DND-41 (cell line): ENCODE results near the gene FHDC1.

Experiments used
- ATAC-seq: fragments of 200-7000 bp; cut with Tn5 transposase; 3 replicates; pipeline ENCODE4 v1.9.1; 2021; ENCODE audit warnings: low read depth; ENCODE audit not compliant: insufficient read depth
- DNase-seq: peaks from one replicate; pipeline ENCODE4 v3.0.0-alpha.2; 2020
- H2AFZ ChIP-seq: 2 replicates; pipeline ENCODE4 v1.6.0; 2012; ENCODE audit warnings: low read depth, low read length
- H3K27ac ChIP-seq: 2 replicates; pipeline ENCODE4 v1.5.1; 2012; ENCODE audit warnings: low read length, inconsistent platforms
- H3K27me3 ChIP-seq: fragments of 200-600 bp; sonication (generic); 2 replicates; pipeline ENCODE4 v1.6.0; 2012; ENCODE audit warnings: low read length, mild to moderate bottlenecking, inconsistent platforms; ENCODE audit not compliant: insufficient read depth, poor library complexity
- H3K36me3 ChIP-seq: 2 replicates; pipeline ENCODE4 v1.5.1; 2012; ENCODE audit warnings: low read length, inconsistent platforms; ENCODE audit not compliant: insufficient read depth
- H3K4me1 ChIP-seq: 2 replicates; pipeline ENCODE4 v1.5.1; 2012; ENCODE audit warnings: mild to moderate bottlenecking, low read length; ENCODE audit not compliant: insufficient read depth
- H3K4me2 ChIP-seq: 2 replicates; pipeline ENCODE4 v1.6.0; 2012; ENCODE audit warnings: mild to moderate bottlenecking, moderate library complexity, low read length, inconsistent platforms; ENCODE audit not compliant: insufficient read depth
- H3K4me3 ChIP-seq, 2 experiments: fragments of 200-600 bp in 1 of 2; shearing (Covaris generic) in 1 of 2; 2 replicates each; pipeline ENCODE4 v1.5.1; 2012 to 2016; ENCODE audit warnings: inconsistent platforms in 2 of 2, low read length in 2 of 2, mild to moderate bottlenecking in 2 of 2, low read depth in 1 of 2, moderate library complexity in 1 of 2
- H3K79me2 ChIP-seq: 2 replicates; pipeline ENCODE4 v1.6.0; 2012; ENCODE audit warnings: low read length, inconsistent platforms; ENCODE audit not compliant: insufficient read depth
- H3K9ac ChIP-seq: 2 replicates; pipeline ENCODE4 v1.6.0; 2012; ENCODE audit warnings: low read depth, mild to moderate bottlenecking, inconsistent platforms, low read length, moderate library complexity
- H3K9me3 ChIP-seq: 2 replicates; pipeline ENCODE4 v1.5.1; 2012; ENCODE audit warnings: low read length, moderate library complexity, mild to moderate bottlenecking, inconsistent platforms; ENCODE audit not compliant: insufficient read depth, severe bottlenecking
- H4K20me1 ChIP-seq: 2 replicates; pipeline ENCODE4 v1.6.0; 2012; ENCODE audit warnings: low read length; ENCODE audit not compliant: insufficient read depth
- CTCF ChIP-seq: IDR thresholded peaks from 2 replicates; pipeline ENCODE4 v1.5.1; 2012; ENCODE audit warnings: borderline replicate concordance, low read length, moderate library complexity, mild to moderate bottlenecking; ENCODE audit not compliant: poor library complexity, severe bottlenecking; ENCODE audit errors: extremely low read depth
- EZH2 ChIP-seq: IDR thresholded peaks from 3 replicates; pipeline ENCODE4 v1.6.1; 2012; ENCODE audit warnings: borderline replicate concordance, low read depth, mild to moderate bottlenecking, moderate library complexity, low read length, inconsistent platforms; ENCODE audit not compliant: severe bottlenecking

FHDC1 gene

GRCh38 chr4:152964335-152964734 lies 28.2 kb downstream of the FHDC1 start:
- Histone ChIP-seq H3K4me1 (no peaks in the 10 kb centered on the region), H3K9ac (no peak overlapping the region), H3K9me3 (no peaks in the 10 kb centered on the region), H3K4me3 (no peak overlapping the region), H3K36me3 (no peaks in the 10 kb centered on the region), H3K4me2 (no peak overlapping the region), H3K79me2 (no peaks in the 10 kb centered on the region), H2AFZ (no peak overlapping the region), H3K27ac (no peak overlapping the region), H4K20me1 (no peaks in the 10 kb centered on the region), H3K27me3 (no peaks in the 10 kb centered on the region)
- no peak for DNase-seq
- no peak for TF ChIP-seq CTCF
- no peak for TF ChIP-seq EZH2
- no peak for ATAC-seq

GRCh38 chr4:152965611-152966010 lies 29.5 kb downstream of the FHDC1 start:
- no peaks in the 10 kb centered on the region for H3K9me3 ChIP-seq
- H3K27ac ChIP-seq = no peak overlapping the region
- H3K4me1 ChIP-seq = no peaks in the 10 kb centered on the region
- ATAC-seq (no peak), DNase-seq (no peak)
- H2AFZ ChIP-seq = no peak overlapping the region
- no peak overlapping the region for H3K9ac ChIP-seq
- TF ChIP-seq EZH2 = no peak
- H3K27me3 ChIP-seq = no peaks in the 10 kb centered on the region
- no peak overlapping the region for H3K4me2 ChIP-seq
- H4K20me1 ChIP-seq = no peaks in the 10 kb centered on the region
- H3K4me3 ChIP-seq = no peak overlapping the region
- H3K79me2 ChIP-seq = no peaks in the 10 kb centered on the region
- no peaks in the 10 kb centered on the region for H3K36me3 ChIP-seq

- Histone ChIP-seq H3K27me3 (no peaks in the 10 kb centered on the region), H3K4me1 (no peaks in the 10 kb centered on the region), H3K79me2 (no peaks in the 10 kb centered on the region), H3K4me3 (no peak overlapping the region), H3K9ac (no peak overlapping the region), H2AFZ (no peak overlapping the region), H3K4me2 (no peak overlapping the region), H3K36me3 (no peaks in the 10 kb centered on the region), H3K27ac (no peak overlapping the region), H4K20me1 (no peaks in the 10 kb centered on the region), H3K9me3 (no peaks in the 10 kb centered on the region)
- ATAC-seq = no peak
- TF ChIP-seq CTCF (no peak), EZH2 (no peak)
- no peak for DNase-seq
These were observed 31.8 kb downstream of the FHDC1 start for GRCh38 chr4:152967907-152968306.

GRCh38 chr4:152968806-152969394 lies 32.8 kb downstream of the FHDC1 start:
- Histone ChIP-seq H3K79me2 (no peaks in the 10 kb centered on the region), H3K36me3 (no peaks in the 10 kb centered on the region), H4K20me1 (no peaks in the 10 kb centered on the region), H3K9ac (no peak overlapping the region), H3K9me3 (no peaks in the 10 kb centered on the region), H2AFZ (no peak overlapping the region), H3K4me3 (no peak overlapping the region), H3K4me1 (no peaks in the 10 kb centered on the region), H3K4me2 (no peak overlapping the region), H3K27ac (no peak overlapping the region), H3K27me3 (no peaks in the 10 kb centered on the region)
- ATAC-seq (no peak), DNase-seq (no peak)
- TF ChIP-seq EZH2 = no peak
- no peak for TF ChIP-seq CTCF
